Cardiac muscle cell (in vitro differentiated cells and primary cell): ENCODE results near the gene DPF3. TPM values are rescaled to one million over a fixed set of nuclear protein-coding genes. Genes with fewer than 3 reads are reported as not detected.

ENCODE experiments used
- DNase-seq, 2 donors: peaks; one replicate each; pipeline versions ENCODE4 v3.0.0 to v3.0.0-alpha.2; 2010 to 2017; ENCODE audit warnings: low read depth in 1 of 2, low spot score in 1 of 2
- H3K27ac ChIP-seq: fragments of 200-600 bp; sonication (generic); 2 replicates; pipeline ENCODE4 v1.5.1; 2016
- H3K27me3 ChIP-seq: fragments of 200-600 bp; sonication (generic); 2 replicates; pipeline ENCODE4 v1.6.0; 2016; ENCODE audit warnings: control low read depth
- H3K36me3 ChIP-seq: fragments of 200-600 bp; sonication (generic); 2 replicates; pipeline ENCODE4 v1.5.1; 2016; ENCODE audit warnings: control low read depth
- H3K4me1 ChIP-seq: fragments of 200-600 bp; sonication (generic); 2 replicates; pipeline ENCODE4 v1.8.1; 2017; ENCODE audit warnings: low read depth, mild to moderate bottlenecking, mixed run types
- H3K4me3 ChIP-seq: fragments of 200-600 bp; sonication (generic); 2 replicates; pipeline ENCODE4 v1.5.1; 2016; ENCODE audit warnings: mild to moderate bottlenecking
- H3K9me3 ChIP-seq: fragments of 200-600 bp; sonication (generic); 2 replicates; pipeline ENCODE4 v1.5.1; 2017; ENCODE audit warnings: low read depth, mild to moderate bottlenecking, control low read depth
- CTCF ChIP-seq: IDR thresholded peaks from 2 replicates; pipeline ENCODE4 v1.5.1; 2012; ENCODE audit warnings: low read depth, mild to moderate bottlenecking, low read length
- polyA plus RNA-seq: library from polyadenylated mRNA; unstranded; fragments of >200 nt; fragmentation: Nextera tagmentation; extraction: Ambion mirVana; gene quantifications from 2 replicates; pipeline ENCODE4 v1.2.1, GENCODE V29; 2016
- total RNA-seq: library from RNA; depleted of rRNA; stranded (reverse); fragments of >200 nt; gene quantifications from 2 replicates; pipeline ENCODE4 v1.2.3, GENCODE V29; 2016

Gene DPF3
- total and polyA plus RNA-seq, 2 experiments from 2014 or later: 25.9 to 84.8 TPM

DNA sequence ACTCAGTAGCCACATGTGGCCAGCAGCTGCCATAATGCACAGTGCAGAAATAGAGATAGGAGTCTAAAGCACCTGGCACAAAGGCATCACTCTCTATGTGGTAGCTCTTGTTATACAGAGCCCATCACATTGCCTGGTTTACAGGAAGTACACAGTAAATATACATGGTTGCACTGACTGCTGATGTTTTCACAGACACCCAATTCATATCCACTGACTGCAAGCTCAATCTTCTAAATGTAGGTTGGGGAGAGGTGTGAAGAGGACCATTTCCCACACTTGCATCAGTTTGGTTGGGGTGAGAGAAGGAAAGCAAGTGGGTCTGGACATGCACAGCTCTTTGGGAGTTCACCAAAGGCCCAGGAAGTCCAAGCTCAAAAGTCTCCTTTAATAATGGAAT, 172.8 kb downstream of the DPF3 start:
- Histone ChIP-seq H3K36me3 (no peaks in the 10 kb centered on the region), H3K4me1 (peaks cover 11% of the 10 kb centered on the region), H3K27me3 (no peaks in the 10 kb centered on the region), H3K4me3 (no peak overlapping the region), H3K9me3 (no peaks in the 10 kb centered on the region), H3K27ac (no peak overlapping the region)
- no peak for TF ChIP-seq CTCF
- DNase-seq: no peak

GRCh38 chr14:72717220-72717619, 176.7 kb downstream of the DPF3 start:
- TF ChIP-seq CTCF: no peak
- no peak for DNase-seq
- no peaks in the 10 kb centered on the region for H3K27me3 ChIP-seq
- no peaks in the 10 kb centered on the region for H3K9me3 ChIP-seq
- H3K4me3 ChIP-seq: no peak overlapping the region
- H3K4me1 ChIP-seq: peaks cover 36% of the 10 kb centered on the region
- peak overlapping the region; percentile 96 for H3K27ac ChIP-seq
- no peaks in the 10 kb centered on the region for H3K36me3 ChIP-seq

DNA sequence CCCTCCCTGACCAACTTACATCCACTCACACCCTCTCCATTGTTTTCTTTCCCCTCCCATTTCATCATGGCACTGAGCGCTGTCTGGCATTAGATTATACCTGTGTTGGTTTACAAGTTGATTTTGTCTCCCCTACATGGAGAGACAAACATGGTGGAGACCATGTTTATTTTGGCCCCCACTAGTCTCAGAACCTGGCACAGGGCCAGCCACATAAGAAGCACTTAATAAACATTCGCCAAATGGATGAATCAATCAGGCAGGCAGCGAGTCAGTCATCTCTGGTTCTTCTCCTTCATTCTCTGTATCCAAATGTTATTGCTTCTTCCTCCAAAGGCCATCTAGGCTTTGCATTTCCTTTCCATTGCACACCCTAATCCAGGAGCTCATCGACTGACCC, 177.4 kb downstream of the DPF3 start:
- Histone ChIP-seq H3K4me1 (peaks cover 43% of the 10 kb centered on the region), H3K27me3 (no peaks in the 10 kb centered on the region), H3K36me3 (no peaks in the 10 kb centered on the region), H3K27ac (peak overlapping the region; percentile 96), H3K9me3 (no peaks in the 10 kb centered on the region), H3K4me3 (no peak overlapping the region)
- DNase-seq: no peak
- no peak for TF ChIP-seq CTCF

DNA sequence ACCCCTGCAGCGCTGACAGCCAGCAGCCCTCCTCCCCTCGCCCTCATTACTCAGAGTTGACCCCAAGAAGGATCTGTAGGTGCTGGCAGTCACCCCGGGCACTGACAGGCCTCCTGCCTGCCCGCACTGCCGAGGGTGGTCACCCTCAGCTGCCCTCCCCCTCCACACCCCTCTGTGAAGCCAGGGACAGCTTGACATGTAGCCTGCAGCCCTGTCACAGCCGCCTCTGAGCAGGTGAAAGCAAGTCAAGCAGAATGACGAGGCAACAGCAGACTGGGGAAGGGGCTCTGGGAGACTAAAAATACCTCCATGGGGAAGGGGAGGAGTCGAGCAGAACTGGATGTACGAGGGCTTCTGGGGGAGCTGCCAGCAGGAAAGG, 178.1 kb downstream of the DPF3 start:
- no peaks in the 10 kb centered on the region for H3K9me3 ChIP-seq
- no peak for TF ChIP-seq CTCF

GRCh38 chr14:72715215-72715849, 178.6 kb downstream of the DPF3 start:
- no peak for TF ChIP-seq CTCF
- H3K27ac ChIP-seq: peak overlapping the region; percentile 96
- no peaks in the 10 kb centered on the region for H3K9me3 ChIP-seq

More for the DNA sequence above, 178.1 kb downstream of the DPF3 start:
- H3K36me3 ChIP-seq: no peaks in the 10 kb centered on the region
- H3K4me1 ChIP-seq: peaks cover 44% of the 10 kb centered on the region
- peak in 1 of 2 donors; percentile 92 for DNase-seq
- H3K4me3 ChIP-seq: no peak overlapping the region
- no peaks in the 10 kb centered on the region for H3K27me3 ChIP-seq
- peak overlapping the region; percentile 96 for H3K27ac ChIP-seq

More at GRCh38 chr14:72715215-72715849, 178.6 kb downstream of the DPF3 start:
- DNase-seq: peak; percentile 11 to 86
- H3K4me3 ChIP-seq: no peak overlapping the region
- H3K27me3 ChIP-seq: no peaks in the 10 kb centered on the region
- H3K4me1 ChIP-seq: peaks cover 44% of the 10 kb centered on the region
- no peaks in the 10 kb centered on the region for H3K36me3 ChIP-seq
